Renal cortical epithelial cell (primary cell): Measurements from ENCODE around the gene ELANE. TPM values are rescaled to one million over a fixed set of nuclear protein-coding genes. Genes with fewer than 3 reads are reported as not detected.
"Not testable (repeated sequence)": the region's sequence is repeated elsewhere in the genome, so short reads cannot be mapped to it uniquely, and the experiment has no call there.

Experiments used
- DNase-seq: peaks from one replicate; pipeline ENCODE4 v3.0.0-alpha.2; 2011; ENCODE audit warnings: low read depth
- total RNA-seq: library from RNA; depleted of rRNA; stranded (reverse); fragments of >200 nt; gene quantifications from 2 replicates; pipeline ENCODE4 v1.2.3, GENCODE V29; 2014

The ELANE gene
- total RNA-seq, 1 donor from 2014 or later = not detected

DNA sequence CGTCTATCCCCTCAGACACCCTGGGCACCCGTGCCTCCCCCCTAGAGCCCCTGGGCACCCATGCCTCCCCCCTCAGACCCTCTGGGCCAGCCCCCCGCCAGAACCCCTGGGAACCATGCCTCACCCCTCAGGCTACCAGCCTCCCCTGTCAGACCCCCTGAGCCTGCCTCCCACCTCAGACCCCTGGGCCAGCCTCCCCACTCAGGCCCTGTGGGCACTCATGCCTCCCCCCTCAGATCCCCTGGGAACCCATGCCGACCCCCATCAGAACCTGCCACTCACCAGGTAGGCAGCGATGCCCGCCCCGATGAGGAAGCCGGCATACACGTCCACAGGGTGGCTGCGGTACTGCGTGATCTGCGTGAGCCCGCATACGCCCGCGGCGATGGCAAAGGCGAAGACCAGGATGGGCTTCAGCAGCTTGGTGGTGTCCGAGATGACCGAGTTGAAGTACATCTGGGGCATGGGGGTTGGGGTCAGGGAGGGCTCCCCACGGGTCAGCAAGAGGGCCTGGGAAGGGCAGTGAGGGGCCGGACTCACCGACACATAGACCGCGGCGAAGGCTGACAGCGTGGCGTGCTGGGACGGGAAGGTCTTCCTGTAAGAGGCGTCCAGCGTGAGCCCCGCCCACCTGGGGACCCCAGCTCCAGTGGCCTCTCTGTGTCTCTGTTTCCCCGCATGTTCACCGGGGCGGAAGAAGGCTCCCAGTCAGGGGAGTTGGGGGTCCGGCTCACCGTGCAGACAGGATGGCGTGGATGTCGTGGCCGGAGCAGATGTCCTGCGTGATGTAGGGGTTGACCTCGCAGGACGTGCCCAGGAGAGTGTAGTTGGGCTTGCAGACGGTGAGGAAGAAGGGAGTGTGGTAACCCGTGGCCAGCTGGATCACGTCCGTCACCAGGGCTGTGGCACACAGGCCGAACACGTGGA is 37.7 kb upstream of the ELANE start:
- DNase-seq = no peak

GRCh38 chr19:815079-815774 is 36.9 kb upstream of the ELANE start:
- DNase-seq = no peak

- DNase-seq = no peak
Observed at GRCh38 chr19:815775-816499, 36.2 kb upstream of the ELANE start.

- no peak for DNase-seq
Observed at GRCh38 chr19:816500-816857, 35.6 kb upstream of the ELANE start.

DNA sequence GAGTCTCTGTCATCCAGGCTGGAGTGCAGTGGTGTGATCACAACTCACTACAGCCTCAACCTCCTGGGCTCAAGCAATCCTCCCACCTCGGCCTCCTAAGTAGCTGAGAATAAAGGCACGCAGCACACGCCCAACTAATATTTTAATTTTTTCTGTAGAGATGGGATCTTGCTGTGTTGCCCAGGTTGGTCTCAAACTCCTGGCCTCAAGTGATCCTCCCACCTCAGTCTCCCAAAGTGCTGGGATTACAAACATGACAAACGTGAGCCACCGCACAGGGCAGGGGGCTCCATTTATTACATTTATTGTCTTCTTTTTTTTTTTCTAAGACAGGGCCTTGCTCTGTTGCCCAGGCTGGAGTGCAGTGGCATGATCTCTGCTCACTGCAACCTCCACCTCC is 31.9 kb upstream of the ELANE start:
- not testable (repeated sequence) for DNase-seq

DNA sequence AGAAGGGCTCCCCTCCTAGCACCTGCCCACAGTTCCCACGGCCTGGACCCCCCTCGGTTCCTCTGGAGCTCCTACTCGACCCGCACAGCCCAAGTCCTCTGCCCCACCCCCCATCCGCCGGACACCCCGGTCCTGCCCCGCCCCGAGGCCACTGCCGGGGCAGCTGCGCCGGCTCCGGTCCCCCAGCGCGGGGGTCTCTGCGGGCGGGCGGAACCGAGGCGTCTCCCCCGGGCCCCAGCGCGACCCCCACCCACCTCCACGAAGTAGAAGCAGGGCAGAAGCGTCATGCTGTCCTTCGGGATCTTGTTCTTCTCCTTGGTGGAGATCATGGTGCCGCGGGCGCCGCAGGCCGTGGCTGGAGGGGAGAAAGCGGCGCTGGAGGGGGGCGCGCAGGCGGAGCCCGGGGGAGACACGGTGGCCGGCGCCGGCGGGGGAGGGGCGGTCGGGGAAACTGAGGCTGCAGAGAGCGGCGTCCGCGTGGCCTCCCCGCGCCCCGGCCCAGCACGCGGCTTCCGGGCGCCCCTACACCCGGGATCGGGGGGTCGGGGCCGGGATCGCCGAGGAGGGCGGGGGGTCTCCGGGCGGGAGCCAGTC is 30.8 kb upstream of the ELANE start:
- no peak for DNase-seq

- DNase-seq = no peak
Observed at GRCh38 chr19:821825-822503, 30.1 kb upstream of the ELANE start, which contains the start of gene PLPPR3. TSS of gene PLPPR3 (minus strand) at chr19:821955. CDS start at chr19:821559, 396 bp downstream.

DNA sequence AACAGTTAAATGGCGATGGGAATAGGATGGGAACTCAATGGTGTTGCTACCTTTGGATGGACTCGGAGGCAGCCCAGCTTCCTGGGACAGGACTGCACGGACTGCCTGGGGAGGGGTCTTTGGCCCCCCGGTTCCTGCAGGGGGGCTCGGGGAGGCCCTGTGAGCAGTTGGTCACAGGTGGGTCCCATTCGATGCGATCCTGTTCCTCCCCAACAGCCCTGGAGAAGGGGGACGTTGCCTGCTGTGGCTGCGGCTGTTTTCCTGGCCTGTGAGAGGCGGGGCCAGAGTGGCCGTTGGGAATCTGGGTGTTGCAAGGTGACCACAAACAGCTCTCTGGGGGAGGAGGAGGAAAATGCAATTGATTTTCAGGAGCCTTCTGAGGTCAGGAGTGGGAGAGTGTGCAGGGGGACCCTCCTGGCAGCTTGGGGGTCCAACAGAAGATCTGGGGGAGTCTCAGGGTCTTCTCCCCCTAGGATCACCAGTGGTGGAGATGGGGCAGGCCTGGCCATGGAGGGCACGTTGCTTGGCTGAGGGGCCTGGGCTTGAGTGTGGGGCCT is 28.5 kb upstream of the ELANE start:
- DNase-seq = peak; percentile 21

DNA sequence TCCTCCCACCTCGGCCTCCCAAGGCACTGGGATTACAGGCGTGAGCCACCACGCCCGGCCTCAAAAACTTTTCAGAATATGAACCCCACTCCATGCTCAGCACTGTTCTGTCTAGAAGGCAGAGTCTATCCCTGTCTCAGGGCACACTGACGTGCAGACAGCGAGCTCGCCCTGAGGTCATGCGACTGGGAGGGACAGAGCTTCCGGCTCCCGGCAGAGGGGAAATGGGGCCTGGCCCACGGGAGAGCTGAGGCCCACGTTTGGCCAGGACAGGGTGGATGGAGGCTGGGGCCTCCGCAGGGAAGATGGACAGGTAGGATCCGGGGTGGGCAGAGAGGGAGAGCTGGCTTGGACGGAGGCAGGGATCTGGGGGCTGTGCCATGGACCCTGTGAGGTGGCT is 27.2 kb upstream of the ELANE start:
- DNase-seq = no peak

- no peak for DNase-seq
Observed at GRCh38 chr19:825897-826644, 26.0 kb upstream of the ELANE start.

GRCh38 chr19:827314-827709 is 24.8 kb upstream of the ELANE start:
- DNase-seq = no peak

- DNase-seq = no peak
Observed at GRCh38 chr19:827710-828321, 24.3 kb upstream of the ELANE start, which contains the start of gene AZU1. TSS of gene AZU1 (plus strand) at chr19:827837. CDS start at chr19:827847, 10 bp downstream.

DNA sequence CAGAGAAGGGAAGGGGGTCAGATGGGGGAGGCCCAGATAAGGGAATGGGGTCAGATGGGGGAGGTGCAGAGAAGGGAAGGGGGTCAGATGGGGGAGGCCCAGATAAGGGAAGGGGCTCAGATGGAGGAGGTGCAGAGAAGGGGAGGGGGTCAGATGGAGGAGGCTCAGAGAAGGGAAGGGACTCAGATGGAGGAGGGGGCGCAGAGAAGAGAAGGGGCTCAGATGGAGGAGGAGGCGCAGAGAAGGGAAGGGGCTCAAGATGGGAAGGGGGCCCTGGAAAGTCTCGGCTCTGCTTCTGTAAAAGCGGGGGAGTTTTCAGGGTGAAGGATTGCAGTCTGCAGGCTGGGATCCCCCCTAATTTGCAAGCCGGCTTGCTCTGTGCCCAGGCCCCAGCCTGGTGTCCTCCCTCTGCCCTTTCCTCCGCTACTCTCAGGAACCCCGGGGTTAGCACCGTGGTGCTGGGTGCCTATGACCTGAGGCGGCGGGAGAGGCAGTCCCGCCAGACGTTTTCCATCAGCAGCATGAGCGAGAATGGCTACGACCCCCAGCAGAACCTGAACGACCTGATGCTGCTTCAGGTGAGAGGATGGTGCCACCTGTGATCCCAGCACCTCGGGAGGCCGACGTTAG is 22.9 kb upstream of the ELANE start:
- no peak for DNase-seq

DNA sequence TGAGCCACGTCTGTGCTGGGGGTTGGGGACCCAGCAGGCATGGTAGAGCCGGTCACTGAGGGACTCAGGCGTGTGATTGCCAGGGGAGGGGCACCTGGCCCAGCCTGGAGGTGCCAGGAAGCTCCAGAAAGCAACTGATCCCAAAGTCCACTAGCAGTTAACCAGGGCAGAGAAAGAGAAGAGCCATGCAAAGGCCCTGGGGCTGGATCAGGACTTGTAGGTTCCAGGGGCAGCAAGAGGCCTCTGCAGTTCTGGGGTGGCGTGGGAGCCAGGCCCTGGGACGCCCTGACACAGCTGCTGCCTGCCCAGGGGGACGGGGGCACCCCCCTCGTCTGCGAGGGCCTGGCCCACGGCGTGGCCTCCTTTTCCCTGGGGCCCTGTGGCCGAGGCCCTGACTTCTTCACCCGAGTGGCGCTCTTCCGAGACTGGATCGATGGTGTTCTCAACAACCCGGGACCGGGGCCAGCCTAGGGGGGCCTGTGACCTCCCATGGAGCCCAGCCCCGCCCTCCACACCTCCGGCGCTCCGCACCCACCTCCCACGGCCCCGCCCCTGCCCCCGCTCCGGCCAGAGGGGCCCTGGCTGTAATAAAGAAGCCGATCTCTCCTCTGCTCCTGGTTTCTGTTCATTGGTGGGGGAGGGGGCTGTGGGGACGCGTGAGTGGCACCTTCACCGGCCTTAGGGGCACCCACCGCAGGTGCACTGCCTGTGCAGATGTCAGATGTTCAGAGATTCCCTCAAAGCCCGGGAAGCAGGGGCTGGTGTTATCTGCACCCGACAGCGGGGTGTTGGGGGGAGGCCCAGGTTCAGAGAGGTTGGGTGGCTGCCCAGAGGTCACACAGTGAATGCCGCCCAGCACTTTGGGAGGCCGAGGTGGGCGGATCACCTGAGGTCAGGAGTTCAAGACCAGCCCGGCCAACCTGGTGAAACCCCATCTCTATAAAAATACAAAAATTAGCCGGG is 20.4 kb upstream of the ELANE start:
- no peak for DNase-seq

- DNase-seq = no peak
Observed at GRCh38 chr19:834216-834615, 17.9 kb upstream of the ELANE start.

DNA sequence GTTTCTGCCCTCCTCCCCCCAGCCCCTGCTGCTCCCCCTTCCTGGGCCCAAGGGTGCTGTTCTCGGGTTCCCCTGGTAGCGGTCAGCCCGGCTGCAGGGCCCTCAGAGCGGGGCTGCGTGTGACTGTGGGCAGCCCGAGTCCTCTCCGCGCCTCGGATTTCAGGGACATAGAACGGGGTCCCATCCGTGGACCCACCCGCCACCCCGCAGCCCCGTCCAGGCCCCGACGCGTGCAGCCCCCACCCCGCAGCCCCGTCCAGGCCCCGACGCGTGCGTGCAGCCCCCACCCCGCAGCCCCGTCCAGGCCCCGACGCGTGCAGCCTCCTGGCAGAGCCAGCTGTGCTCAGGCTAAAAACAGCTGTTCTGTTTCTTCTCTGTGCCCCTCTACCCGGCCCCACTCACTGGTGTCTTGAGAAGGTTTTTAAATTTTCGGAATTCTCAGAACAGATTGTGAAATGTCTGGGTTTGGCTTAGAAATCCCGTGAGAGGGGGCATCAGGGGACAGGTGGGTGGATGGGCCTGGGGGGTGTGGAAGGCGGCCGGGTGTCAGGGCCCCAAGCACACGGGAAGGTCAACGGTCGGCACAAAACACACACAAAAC is 16.8 kb upstream of the ELANE start:
- DNase-seq = no peak

DNA sequence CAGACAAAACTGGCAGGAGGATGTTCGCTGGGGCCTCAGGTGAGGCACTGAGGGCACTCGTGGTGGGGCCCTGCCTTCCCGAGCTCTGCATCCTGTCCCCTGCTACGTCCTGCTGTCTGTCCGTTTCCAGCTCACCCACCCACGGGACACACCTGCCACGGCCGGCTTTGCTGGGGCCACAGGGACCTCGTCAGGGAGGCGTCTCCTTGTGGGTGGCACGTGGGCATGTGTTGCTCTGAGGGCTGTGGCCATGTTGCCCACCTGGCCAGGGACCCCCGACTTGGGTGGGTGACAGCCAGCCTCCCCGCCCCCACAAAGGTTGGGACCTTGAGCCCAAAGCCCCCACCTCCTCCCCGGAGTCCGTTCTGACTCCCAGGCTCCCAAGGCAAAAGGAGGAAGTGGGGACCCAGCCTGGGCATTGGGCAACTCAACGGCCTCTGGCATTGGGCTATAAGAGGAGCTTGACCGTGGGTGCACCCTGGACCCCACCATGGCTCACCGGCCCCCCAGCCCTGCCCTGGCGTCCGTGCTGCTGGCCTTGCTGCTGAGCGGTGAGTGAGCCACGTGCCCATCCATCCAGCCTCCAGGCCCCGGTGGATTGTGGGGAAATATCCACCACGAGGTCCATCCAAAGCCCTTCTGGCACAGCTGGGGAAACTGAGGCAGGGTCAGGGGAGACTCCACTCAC is 11.4 kb upstream of the ELANE start, which contains the start of gene PRTN3:
Gene PRTN3, plus strand, starts transcription at position 481 of the 688 bp plus-strand sequence. Its CDS starts 10 bp downstream, at position 491.
- no peak for DNase-seq
